Amygdala (tissue), 56 donors: ENCODE data around the gene COPZ2.

Experiments
- DNase-seq, 56 donors: peaks; one replicate each; lab custom pipeline; 2025; lab: John Stamatoyannopoulos, UW

The COPZ2 gene

GRCh38 chr17:48056879-48057278, 19.3 kb upstream of the COPZ2 start:
- DNase-seq, result no peak

- DNase-seq, result no peak
Measured at GRCh38 chr17:48056246-48056745, 18.7 kb upstream of the COPZ2 start.

DNA sequence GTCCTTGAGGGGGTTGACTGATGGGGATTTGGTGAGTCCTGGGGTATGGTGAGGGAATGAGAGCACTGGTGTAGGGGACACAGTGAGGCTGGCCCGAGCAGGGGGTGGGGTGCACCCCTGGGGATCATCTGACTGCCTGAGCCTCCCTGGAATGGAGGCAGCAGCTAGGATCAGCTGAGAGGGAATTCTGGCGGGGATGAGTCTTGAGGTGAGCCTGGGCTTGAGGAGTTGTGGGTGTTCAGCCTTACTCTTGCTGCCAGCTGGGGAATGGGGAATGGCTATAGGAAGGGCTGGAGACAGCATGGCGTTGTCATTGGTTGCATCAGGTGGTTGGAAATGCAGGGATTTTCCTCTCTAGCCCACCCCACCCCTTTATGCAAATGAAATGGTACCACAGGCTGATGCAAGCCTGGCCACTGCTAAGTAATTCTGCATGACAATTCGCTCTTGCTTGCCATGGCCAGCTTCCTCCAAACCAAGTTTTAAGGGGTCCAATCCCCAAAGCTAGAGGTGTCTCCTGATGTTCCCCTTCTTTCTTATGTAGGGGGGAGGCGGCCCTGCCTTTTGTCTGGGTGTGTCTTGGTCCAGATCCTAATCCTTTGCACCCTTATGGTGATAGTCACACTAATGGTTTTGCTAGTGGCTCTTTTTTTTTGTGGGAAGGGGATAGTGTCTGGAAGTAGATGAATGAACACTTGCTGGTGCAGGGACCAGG, 18.1 kb upstream of the COPZ2 start:
- peak in 4 of 56 donors; percentile 10 to 39 (median 21) for DNase-seq

- DNase-seq, result peak in 50 of 56 donors; percentile 15 to 89 (median 66)
Measured at GRCh38 chr17:48054238-48055185, 16.9 kb upstream of the COPZ2 start.

DNA sequence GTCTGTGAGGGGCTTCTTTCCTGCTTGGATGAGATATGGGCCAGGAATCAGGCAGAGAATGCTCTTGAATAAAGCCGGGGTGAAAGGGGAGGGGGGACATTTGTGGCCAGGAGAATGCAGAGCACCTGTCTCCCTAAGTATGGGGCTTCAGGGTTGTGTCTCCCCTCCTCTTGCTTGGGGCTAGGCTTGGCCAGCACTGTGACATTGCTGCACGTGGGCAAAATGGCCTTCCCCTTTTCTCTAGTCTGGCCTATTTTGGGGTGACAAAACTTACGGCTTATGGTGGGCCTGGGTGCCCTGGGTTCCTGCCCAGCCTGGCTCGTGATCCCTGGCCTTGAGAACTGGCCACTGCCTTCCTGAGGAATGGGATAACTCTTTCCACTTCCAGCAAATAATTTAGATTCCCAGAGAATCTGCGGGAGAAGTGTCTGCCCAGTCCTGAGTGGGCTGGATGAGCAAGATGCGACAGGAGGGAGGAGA, 16.2 kb upstream of the COPZ2 start:
- DNase-seq, result peak in 1 of 56 donors; percentile 46

DNA sequence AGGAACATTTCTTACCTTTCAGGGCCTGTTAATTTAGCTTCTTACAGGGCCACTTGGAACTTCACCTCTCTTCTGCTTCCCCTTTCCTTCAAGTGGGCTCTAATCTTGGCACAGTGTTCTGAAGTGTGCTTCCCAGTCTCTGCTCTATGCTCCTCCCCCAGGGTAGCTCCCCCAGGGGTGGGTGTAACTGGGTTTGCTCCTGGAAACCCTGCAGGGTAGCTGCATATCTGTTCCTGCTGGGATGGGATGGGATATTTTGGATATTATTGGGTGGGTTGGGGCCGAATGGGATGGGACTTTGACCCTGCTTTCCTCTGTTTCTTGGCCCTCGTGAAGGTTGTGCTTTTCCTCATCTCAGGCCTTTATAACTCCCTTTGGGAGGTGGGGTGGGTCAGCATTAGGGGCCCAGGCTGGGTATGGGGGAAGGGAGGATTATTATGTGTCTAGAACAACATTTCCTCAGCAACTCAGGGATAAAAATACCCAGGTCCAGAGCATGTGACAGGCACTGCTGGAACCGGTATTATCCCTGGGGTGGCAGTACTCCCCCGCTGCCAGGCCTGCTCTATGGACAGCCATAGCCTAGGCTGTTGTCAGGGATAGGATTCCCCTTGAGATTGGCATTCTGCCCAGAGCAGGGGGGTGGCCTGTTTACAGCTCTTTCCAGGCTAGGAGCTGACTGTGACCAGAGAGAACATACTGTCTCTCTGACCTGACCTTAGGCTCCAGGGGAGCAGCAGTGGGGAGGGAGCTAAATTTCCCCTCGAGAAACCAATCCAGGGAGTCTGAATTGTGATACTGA, 15.6 kb upstream of the COPZ2 start:
- DNase-seq, result peak in 42 of 56 donors; percentile 18 to 75 (median 44)

DNA sequence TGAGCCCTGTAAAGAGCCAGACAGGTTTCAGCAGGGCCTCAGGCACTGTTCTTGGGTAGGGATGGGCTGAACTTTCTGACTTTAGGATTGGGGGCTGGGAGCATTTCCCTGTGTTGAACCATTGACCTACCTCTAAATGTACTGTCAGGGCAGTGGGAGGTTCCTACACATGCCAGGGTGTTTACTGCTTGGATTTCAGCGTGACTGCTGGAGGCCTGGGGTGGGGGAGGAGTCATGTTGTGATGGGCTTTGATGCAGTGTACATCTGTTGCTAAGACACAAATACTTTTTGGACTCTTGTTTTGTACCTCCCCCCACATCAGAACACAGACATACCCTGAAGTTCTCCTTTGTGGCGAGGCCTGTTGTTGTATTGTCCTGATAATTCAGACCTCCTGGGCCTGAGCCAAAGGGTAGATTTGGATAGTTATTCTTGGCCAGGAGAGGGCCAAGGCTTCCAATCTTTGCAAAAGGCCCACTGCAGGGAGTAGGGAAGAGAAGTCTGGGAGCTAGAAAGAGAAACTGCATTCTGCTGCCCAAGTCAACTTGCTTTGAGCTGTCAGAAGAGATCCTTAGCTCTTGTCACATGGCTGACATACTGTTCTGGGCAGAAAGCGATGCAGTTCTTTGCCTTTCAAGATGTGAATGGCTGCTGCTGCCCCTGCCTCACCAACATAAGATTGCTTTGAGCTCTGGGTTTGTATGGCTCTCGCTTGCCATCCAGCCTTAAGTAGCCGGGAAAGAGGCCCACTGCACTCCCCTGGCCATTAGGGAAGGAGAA, 14.3 kb upstream of the COPZ2 start:
- peak in 4 of 56 donors; percentile 4 to 40 (median 20) for DNase-seq

GRCh38 chr17:48051283-48051682, 13.7 kb upstream of the COPZ2 start:
- DNase-seq, result no peak

DNA sequence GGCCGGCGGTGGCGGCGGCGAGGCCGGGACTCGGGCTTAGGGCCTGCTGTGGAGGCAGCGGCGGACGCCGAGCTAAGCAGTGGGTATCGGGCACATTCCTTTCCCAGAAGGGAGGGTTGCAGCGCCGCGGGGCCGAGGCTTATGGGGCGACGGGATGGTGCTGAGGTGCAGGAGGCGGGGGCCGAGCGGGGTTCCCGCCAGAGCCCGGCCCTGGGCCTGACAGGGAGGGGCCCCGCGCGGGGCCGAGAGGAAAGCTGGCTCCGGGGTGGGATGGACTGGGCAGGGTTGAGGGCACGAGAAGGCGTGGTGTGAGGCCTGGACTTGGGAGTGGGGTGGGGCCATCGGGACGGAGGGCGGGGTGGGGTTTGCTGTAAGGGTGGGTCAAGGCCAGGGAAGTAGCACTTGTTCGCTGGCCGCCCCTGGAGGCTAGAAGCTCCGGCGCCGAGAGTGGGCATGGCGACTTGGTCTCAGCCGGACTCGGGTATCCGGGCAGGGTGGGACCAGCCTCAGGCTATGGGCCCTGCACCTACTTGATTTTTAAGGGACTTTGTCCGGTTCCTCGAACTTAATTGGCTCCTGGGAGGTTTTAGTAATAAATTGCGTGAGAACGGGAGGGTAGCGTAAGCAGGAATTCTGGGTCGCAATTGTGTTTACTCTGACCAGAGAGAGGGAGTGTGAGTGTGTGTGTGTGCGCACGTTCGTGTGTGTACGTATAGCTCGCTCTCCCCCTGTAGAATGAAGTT, 11.0 kb upstream of the COPZ2 start:
- DNase-seq, result peak in 45 of 56 donors; percentile 46 to 89 (median 79)

DNA sequence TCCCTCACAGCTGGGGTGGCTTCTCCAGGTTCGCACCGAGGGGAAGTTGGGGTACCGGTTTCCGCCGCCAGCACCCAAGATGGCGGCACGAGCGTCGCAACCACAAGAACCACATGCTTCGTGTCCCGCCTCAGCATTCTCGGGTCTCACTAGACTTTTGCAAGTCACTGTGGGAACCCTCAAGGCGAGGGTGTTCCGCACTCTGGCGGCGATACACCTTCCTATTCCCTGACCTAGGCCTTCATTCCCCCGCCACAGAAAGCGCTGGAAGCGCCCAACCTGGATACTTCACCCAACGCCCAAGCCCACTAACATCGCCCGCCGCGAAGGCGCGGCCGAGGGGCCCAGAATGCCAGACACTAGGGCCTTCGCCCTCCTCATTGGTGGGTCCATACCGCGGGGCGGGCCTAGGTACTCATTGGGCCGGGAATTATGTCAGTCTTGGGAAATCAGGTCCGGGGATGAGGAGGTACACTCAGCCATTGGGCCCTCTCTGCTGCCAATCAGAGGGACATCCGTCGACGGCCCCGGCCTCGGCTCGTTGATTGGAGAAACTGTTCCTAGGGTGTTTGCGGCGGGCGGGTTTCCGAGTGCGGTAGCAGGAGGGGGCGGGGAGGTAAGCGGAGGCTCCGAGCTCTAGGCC, 10.3 kb upstream of the COPZ2 start, which contains the start of gene NFE2L1:
Gene NFE2L1 (plus strand): TSS at position 619 of the 643 bp plus-strand sequence. CDS start 2,760 bp downstream, outside the sequence.
- DNase-seq, result peak; percentile 58 to 100 (median 99)

GRCh38 chr17:48047113-48047740, 9.6 kb upstream of the COPZ2 start:
- DNase-seq, result no peak

DNA sequence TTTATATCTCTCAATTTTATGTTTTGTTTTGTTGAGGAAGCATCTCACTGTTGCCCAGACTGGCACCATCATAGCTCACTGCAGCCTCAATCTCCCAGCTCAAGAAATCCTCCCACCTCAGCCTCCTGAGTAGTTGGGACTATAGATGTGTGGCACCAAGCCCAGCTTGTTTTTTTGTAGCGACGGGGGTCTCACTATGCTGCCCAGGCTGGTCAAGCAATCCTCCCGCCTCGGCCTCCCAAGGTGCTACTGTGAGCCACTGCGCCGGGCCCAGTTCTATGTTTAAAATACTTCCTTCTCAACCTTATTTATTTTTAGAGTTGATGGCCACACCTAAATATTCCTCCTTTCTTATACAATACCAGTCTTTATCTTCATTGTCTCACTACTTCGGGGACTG, 8.7 kb upstream of the COPZ2 start:
- DNase-seq, result no peak

DNA sequence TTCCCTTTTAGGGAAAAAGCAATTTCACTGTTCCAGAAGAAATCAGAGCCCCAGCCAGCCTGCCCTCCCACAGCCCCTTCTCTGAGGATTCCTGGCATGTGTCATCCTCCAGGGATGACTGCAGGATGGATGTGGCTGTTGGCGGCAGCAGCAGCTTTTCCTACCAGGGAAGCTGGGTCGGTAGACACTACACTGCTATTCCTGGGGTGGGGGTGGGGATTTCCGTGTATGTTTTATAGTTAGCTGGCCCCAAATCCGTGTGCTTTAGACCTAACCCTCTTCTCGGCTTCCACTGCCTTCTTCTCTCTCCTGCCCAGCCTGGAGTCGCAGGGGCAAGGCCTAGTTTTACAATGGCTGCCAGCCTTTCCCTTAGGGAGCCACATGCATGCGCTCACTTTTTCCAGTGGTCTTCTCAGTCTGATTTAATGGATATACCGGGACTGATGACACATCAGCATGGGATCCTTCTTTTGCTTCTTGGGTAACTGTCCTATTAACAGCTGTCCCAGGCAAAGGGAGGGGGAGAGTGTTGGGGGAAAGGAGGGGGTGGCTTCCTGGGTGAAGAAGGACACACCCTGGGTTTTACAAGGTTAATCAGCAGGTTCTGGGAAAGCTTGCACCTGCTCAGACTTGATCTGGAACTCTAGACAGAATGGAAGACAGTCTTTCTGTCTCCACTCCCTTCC, 7.9 kb upstream of the COPZ2 start:
- no peak for DNase-seq

- DNase-seq, result no peak
Measured at GRCh38 chr17:48044851-48045250, 7.3 kb upstream of the COPZ2 start.

GRCh38 chr17:48043176-48043575, 5.6 kb upstream of the COPZ2 start:
- DNase-seq, result peak in 1 of 56 donors; percentile 8

DNA sequence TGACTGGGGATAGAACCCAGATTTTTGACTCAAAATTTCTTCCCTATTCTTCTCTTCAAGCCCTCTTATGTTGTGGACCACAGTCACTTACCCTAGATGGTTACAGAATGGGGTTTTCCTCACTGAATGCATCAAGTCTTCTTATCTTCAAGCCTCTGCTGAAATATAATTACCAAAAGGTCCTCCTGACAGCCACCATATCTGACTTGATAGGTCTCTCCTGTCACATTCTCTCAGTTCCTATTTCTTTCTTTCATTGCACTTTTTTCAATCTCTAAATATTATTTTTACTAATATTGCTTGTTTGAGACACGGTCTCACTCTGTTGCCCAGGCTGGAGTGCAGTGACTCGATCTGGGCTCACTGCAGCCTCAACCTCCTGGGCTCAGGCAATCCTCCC, 1.1 kb upstream of the COPZ2 start:
- no peak for DNase-seq

DNA sequence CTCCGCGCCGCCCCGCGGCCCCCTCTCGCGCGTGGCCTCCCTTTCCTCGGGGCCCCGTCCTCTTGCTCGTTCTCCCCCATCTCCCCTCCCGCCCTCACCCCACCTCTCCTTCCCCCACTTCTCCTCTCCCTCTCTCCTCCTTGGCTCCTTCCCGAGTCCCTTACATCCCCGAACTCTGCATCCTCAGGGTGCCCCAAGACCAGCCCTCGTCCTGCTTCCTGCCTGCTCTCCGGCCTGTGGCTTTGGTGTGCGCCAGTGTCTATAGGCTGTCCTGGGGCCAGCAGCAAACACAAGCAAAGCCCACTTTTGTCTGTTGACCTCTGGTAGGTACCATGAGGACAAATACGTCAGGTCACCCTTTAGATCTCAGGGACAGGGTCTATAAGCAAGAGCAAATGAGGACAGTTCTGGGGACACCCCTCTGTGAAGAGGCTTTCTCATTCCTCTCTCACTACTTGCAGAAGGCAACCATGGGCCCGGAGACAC, 284 bp upstream of the COPZ2 start:
- no peak for DNase-seq
